B cell (primary cell): Measurements from ENCODE around the gene BSND. TPM values are rescaled to one million over a fixed set of nuclear protein-coding genes. Genes with fewer than 3 reads are reported as not detected.

ENCODE experiments used
- ATAC-seq: fragments of 200-7000 bp; cut with Tn5 transposase; one replicate; pipeline ENCODE4 v1.10.0; 2021; ENCODE audit warnings: low read depth, mild to moderate bottlenecking, moderate number of reproducible peaks, moderate library complexity
- CTCF ChIA-PET: fragments of 350-600 bp; sonication (Branson Sonifier 250); formaldehyde crosslinking; loops from one replicate; lab custom pipeline; 2021; ENCODE audit warnings: antibody characterized with exemption, inconsistent platforms; lab: Charles Lee
- POLR2A ChIA-PET: fragments of 350-600 bp; sonication (Branson Sonifier 250); formaldehyde crosslinking; loops from one replicate; lab custom pipeline; 2021; ENCODE audit warnings: antibody characterized with exemption; lab: Charles Lee
- DNase-seq: peaks from one replicate; pipeline ENCODE4 v3.0.0; 2013
- H2AFZ ChIP-seq: 2 replicates; pipeline ENCODE4 v1.6.1; 2012; ENCODE audit warnings: mild to moderate bottlenecking, low read depth, low read length; ENCODE audit not compliant: insufficient read depth, poor library complexity, severe bottlenecking
- H3K27ac ChIP-seq, 2 donors: 1 replicate in 1 of 2; 2 replicates in 1 of 2; pipeline ENCODE4 v1.5.1; 2012 to 2013; ENCODE audit warnings: low read length in 2 of 2, mild to moderate bottlenecking in 2 of 2, moderate library complexity in 1 of 2
- H3K27me3 ChIP-seq, 4 experiments: fragments of 200-600 bp in 1 of 4; sonication (generic) in 1 of 4; replicated peaks in 1 of 4; 1 replicate in 2 of 4; 2 replicates in 2 of 4; pipeline versions ENCODE4 v1.6.1 to v1.7.0; 2013 to 2016; ENCODE audit warnings: low read length in 3 of 4, mild to moderate bottlenecking in 2 of 4, mixed read lengths in 1 of 4, moderate library complexity in 1 of 4; ENCODE audit not compliant: insufficient read depth in 4 of 4, control insufficient read depth in 3 of 4; ENCODE audit errors: control extremely low read depth in 1 of 4
- H3K36me3 ChIP-seq, 2 experiments: replicated peaks in 1 of 2; 1 replicate in 1 of 2; 2 replicates in 1 of 2; pipeline versions ENCODE4 v1.6.1 to v1.7.1; 2013; ENCODE audit warnings: low read length in 1 of 2; ENCODE audit not compliant: insufficient read depth in 2 of 2, control insufficient read depth in 1 of 2; ENCODE audit errors: control extremely low read depth in 1 of 2, extremely low read depth in 1 of 2
- H3K4me1 ChIP-seq, 2 donors: fragments of 200-600 bp in 1 of 2; sonication (generic) in 1 of 2; 1 replicate in 1 of 2; 2 replicates in 1 of 2; pipeline versions ENCODE4 v1.5.1 to v1.6.1; 2013 to 2017; ENCODE audit warnings: low read length in 2 of 2; ENCODE audit not compliant: control insufficient read depth in 2 of 2, insufficient read depth in 2 of 2
- H3K4me2 ChIP-seq: replicated peaks from 2 replicates; pipeline ENCODE3; 2012; ENCODE audit warnings: mild to moderate bottlenecking, low read depth, low read length; ENCODE audit not compliant: poor library complexity, severe bottlenecking
- H3K4me3 ChIP-seq, 5 experiments: fragments of 200-600 bp in 1 of 5; sonication (generic) in 1 of 5; 1 replicate in 3 of 5; 2 replicates in 2 of 5; pipeline versions ENCODE4 v1.5.1 to v1.7.0; 2011 to 2016; ENCODE audit warnings: low read length in 4 of 5, mild to moderate bottlenecking in 4 of 5, low read depth in 2 of 5, control low read depth in 1 of 5, moderate library complexity in 1 of 5; ENCODE audit not compliant: insufficient read depth in 1 of 5; ENCODE audit errors: control extremely low read depth in 1 of 5, extremely low read depth in 1 of 5
- H3K79me2 ChIP-seq: fragments of 200-600 bp; sonication (generic); one replicate; pipeline ENCODE4 v1.6.0; 2016; ENCODE audit warnings: low read length; ENCODE audit not compliant: control insufficient read depth, insufficient read depth
- H3K9ac ChIP-seq: fragments of 200-600 bp; sonication (generic); 2 replicates; pipeline ENCODE4 v1.6.1; 2017; ENCODE audit warnings: mild to moderate bottlenecking, low read length, moderate library complexity
- H3K9me3 ChIP-seq, 3 donors: one replicate each; pipeline versions ENCODE4 v1.6.1 to v1.7.1; 2013; ENCODE audit warnings: low read length in 2 of 3; ENCODE audit not compliant: control insufficient read depth in 2 of 3, insufficient read depth in 1 of 3; ENCODE audit errors: control extremely low read depth in 1 of 3
- H4K20me1 ChIP-seq: 2 replicates; pipeline ENCODE4 v1.6.0; 2012; ENCODE audit warnings: mild to moderate bottlenecking, low read length; ENCODE audit not compliant: insufficient read depth, control insufficient read depth, poor library complexity, severe bottlenecking
- H3K27ac Mint-ChIP-seq: one replicate; pipeline ENCODE4 v1.8.0; 2021; ENCODE audit warnings: mixed read lengths
- H3K27me3 Mint-ChIP-seq: one replicate; pipeline ENCODE4 v1.8.0; 2021; ENCODE audit warnings: mixed read lengths
- H3K4me1 Mint-ChIP-seq: one replicate; pipeline ENCODE4 v1.8.0; 2021; ENCODE audit warnings: mixed read lengths
- H3K4me3 Mint-ChIP-seq: one replicate; pipeline ENCODE4 v1.8.0; 2021; ENCODE audit warnings: mixed read lengths
- H3K9me3 Mint-ChIP-seq: one replicate; pipeline ENCODE4 v1.8.0; 2022; ENCODE audit warnings: mixed read lengths; ENCODE audit not compliant: insufficient read depth
- EZH2 ChIP-seq: IDR thresholded peaks from 2 replicates; pipeline ENCODE4 v1.6.1; 2012; ENCODE audit warnings: borderline replicate concordance, low read depth, mild to moderate bottlenecking, moderate library complexity, low read length; ENCODE audit not compliant: insufficient read depth, poor library complexity, severe bottlenecking
- WGBS: methylation state at CpG from one replicate; pipeline ENCODE4 v1.1.5; 2013; ENCODE audit warnings: missing lambda C conversion rate; ENCODE audit not compliant: insufficient coverage; 5-methylcytosine and 5-hydroxymethylcytosine counted together
- intact Hi-C: fragments of 100-400 bp; cut with micrococcal nuclease; formaldehyde crosslinking; loops from one replicate; pipeline ENCODE4 v1.10.0; 2022
- polyA plus RNA-seq: library from polyadenylated mRNA; depleted of rRNA; stranded (reverse); fragments of >200 nt; gene quantifications from 2 replicates; pipeline ENCODE4 v1.2.3, GENCODE V29; 2012
- total RNA-seq, 2 donors: library from RNA; stranded (reverse); fragments of 120-200 nt in 1 of 2; gene quantifications; 1 replicate in 1 of 2; 2 replicates in 1 of 2; pipeline versions ENCODE4 v1.2.3 to v1.2.4, GENCODE V29; 2013 to 2022
- TF ChIP-seq, protein P1 (sequence below): fragments of 200-600 bp; IDR thresholded peaks from one replicate; pipeline ENCODE4 v1.8.0; 2022; ENCODE audit warnings: antibody characterized with exemption, mild to moderate bottlenecking

BSND gene
- total and polyA plus RNA-seq, 2 donors (not counting 1 experiment from before 2014, with no cell fraction given): not detected

DNA sequence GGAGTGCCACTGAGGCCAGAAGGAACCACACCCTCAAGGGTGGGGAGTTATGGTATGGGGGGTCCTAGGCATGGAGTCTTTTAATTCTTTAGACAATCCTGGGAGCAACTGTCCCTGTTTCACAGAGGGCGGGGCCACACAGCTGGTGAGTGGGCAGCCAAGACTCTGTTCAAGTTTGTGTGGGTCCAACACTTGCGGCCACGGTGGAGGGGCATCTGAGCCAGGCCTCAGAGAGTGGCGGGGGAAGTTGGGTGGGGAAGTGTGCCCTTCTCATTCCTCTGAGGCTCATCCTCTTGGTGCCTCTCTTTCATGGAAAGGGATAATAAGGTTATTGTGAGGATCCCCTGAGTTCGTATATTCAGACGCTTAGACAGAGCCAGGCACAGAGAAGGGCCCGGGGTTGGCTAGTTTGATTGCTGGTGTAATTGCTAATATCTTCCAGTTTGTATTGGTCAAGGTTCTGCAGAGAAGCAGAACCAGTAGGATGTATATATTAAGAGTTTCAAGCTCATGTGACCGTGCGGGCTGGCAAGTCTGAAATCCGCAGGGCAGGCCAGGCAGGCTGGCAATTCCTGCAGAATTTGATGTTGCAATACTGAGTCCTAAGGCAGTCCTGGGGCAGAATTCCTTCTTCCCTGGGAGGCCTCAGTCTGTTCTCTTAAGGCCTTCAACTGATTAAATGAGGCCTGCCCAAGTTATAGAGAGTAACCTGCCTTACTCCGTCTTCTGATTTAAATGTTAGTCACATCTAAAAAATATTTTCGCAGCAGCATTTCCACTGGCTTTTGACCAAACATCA, 56.5 kb downstream of the BSND start:
- no peaks in the 10 kb centered on the region for H3K36me3 ChIP-seq
- H3K27ac Mint-ChIP-seq: no peak overlapping the region
- no peaks in the 10 kb centered on the region for H4K20me1 ChIP-seq
- H3K9me3 ChIP-seq: no peaks in the 10 kb centered on the region
- peaks cover 3% of the 10 kb centered on the region for H3K27me3 Mint-ChIP-seq
- H3K79me2 ChIP-seq: no peaks in the 10 kb centered on the region
- H3K9me3 Mint-ChIP-seq: no peaks in the 10 kb centered on the region
- H3K4me1 ChIP-seq: no peaks in the 10 kb centered on the region
- no peak overlapping the region for H3K4me3 Mint-ChIP-seq
- DNase-seq (no peak), ATAC-seq (no peak)
- no peak overlapping the region for H3K4me3 ChIP-seq
- H3K4me1 Mint-ChIP-seq: no peaks in the 10 kb centered on the region
- H3K27me3 ChIP-seq: no peaks in the 10 kb centered on the region
- no peak overlapping the region for H2AFZ ChIP-seq
- WGBS: 83% methylated on average over 10 of the region's 12 CpGs
- H3K4me2 ChIP-seq: no peak overlapping the region
- TF ChIP-seq, protein P1, sequence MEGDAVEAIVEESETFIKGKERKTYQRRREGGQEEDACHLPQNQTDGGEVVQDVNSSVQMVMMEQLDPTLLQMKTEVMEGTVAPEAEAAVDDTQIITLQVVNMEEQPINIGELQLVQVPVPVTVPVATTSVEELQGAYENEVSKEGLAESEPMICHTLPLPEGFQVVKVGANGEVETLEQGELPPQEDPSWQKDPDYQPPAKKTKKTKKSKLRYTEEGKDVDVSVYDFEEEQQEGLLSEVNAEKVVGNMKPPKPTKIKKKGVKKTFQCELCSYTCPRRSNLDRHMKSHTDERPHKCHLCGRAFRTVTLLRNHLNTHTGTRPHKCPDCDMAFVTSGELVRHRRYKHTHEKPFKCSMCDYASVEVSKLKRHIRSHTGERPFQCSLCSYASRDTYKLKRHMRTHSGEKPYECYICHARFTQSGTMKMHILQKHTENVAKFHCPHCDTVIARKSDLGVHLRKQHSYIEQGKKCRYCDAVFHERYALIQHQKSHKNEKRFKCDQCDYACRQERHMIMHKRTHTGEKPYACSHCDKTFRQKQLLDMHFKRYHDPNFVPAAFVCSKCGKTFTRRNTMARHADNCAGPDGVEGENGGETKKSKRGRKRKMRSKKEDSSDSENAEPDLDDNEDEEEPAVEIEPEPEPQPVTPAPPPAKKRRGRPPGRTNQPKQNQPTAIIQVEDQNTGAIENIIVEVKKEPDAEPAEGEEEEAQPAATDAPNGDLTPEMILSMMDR: no peak
- TF ChIP-seq EZH2: no peak
- H3K27ac ChIP-seq: no peak overlapping the region
- ChIA-PET CTCF (no interaction called here), POLR2A (no interaction called here)
- intact Hi-C loops: no loop called here
- no peak overlapping the region for H3K9ac ChIP-seq

DNA sequence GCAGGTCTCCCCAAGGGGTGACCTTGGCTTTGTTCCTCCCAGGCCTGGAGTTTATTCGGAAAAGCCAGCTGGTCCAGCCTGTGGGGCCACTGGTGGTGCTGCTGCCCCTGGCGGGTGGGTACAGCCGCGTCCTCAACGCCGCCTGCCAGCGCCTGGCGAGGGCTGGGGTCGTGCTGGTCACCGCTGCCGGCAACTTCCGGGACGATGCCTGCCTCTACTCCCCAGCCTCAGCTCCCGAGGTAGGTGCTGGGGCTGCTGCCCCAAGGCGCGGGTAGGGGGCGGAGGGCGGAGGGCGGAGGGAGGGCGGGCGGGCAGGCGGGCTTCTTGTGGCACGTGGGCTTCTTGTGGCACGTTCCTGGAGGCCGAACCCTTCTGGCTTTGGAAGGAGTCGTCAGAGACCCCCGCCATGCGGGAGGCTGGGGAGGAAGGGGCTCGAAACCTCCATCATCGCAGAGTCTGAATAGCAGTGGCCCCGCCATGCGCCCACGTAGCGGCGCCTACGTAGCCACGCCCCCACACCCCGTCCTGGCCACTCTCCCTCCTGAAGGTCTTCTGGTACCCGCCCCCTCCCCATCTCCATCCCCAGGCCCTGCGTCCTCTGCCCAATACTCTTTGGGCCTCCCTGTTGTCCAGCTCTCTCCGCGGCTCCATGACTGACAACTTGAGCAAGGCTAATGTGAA, 57.4 kb downstream of the BSND start:
- Mint-ChIP-seq H3K9me3 (no peaks in the 10 kb centered on the region), H3K4me3 (no peak overlapping the region), H3K4me1 (no peaks in the 10 kb centered on the region), H3K27ac (no peak overlapping the region), H3K27me3 (peaks cover 3% of the 10 kb centered on the region)
- Histone ChIP-seq H3K79me2 (no peaks in the 10 kb centered on the region), H3K9ac (no peak overlapping the region), H3K4me2 (no peak overlapping the region), H3K27me3 (no peaks in the 10 kb centered on the region), H3K4me1 (no peaks in the 10 kb centered on the region), H3K9me3 (no peaks in the 10 kb centered on the region), H2AFZ (no peak overlapping the region), H3K27ac (no peak overlapping the region), H4K20me1 (no peaks in the 10 kb centered on the region), H3K4me3 (no peak overlapping the region), H3K36me3 (no peaks in the 10 kb centered on the region)
- 88% methylated on average over 33 of the region's 42 CpGs for WGBS
- no peak for ATAC-seq
- no peak for TF ChIP-seq EZH2
- TF ChIP-seq, protein P1: no peak
- CTCF ChIA-PET: no interaction called here
- intact Hi-C loops: no loop called here
- DNase-seq: no peak
- POLR2A ChIA-PET: no interaction called here
